WI38 (cell line): ENCODE measurements around the gene FCER1A.

ENCODE experiments used
- H3K4me3 ChIP-seq: 2 replicates; pipeline ENCODE4 v1.5.1; 2011; ENCODE audit warnings: low read depth, mild to moderate bottlenecking, control low read depth, low read length
- TF ChIP-seq, protein P1 (sequence below): IDR thresholded peaks from 2 replicates; pipeline ENCODE4 v1.5.1; 2012; ENCODE audit warnings: low read depth, mild to moderate bottlenecking, control low read depth, low read length

FCER1A gene

DNA sequence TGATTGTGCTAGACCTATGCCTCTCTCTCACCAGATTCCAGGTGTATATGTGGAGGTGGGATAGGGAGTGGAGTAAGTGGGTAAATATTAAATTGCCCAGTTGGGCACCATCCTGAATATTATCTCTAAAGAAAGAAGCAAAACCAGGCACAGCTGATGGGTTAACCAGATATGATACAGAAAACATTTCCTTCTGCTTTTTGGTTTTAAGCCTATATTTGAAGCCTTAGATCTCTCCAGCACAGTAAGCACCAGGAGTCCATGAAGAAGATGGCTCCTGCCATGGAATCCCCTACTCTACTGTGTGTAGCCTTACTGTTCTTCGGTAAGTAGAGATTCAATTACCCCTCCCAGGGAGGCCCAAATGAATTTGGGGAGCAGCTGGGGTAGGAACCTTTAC is at the start of gene FCER1A:
Gene FCER1A, plus strand, starts transcription at position 242 of the 400 bp plus-strand sequence. Its CDS starts 29 bp downstream, at position 271.
- no peak within 1 kb of the TSS for H3K4me3 ChIP-seq
- TF ChIP-seq, protein P1, sequence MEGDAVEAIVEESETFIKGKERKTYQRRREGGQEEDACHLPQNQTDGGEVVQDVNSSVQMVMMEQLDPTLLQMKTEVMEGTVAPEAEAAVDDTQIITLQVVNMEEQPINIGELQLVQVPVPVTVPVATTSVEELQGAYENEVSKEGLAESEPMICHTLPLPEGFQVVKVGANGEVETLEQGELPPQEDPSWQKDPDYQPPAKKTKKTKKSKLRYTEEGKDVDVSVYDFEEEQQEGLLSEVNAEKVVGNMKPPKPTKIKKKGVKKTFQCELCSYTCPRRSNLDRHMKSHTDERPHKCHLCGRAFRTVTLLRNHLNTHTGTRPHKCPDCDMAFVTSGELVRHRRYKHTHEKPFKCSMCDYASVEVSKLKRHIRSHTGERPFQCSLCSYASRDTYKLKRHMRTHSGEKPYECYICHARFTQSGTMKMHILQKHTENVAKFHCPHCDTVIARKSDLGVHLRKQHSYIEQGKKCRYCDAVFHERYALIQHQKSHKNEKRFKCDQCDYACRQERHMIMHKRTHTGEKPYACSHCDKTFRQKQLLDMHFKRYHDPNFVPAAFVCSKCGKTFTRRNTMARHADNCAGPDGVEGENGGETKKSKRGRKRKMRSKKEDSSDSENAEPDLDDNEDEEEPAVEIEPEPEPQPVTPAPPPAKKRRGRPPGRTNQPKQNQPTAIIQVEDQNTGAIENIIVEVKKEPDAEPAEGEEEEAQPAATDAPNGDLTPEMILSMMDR = no peak

DNA sequence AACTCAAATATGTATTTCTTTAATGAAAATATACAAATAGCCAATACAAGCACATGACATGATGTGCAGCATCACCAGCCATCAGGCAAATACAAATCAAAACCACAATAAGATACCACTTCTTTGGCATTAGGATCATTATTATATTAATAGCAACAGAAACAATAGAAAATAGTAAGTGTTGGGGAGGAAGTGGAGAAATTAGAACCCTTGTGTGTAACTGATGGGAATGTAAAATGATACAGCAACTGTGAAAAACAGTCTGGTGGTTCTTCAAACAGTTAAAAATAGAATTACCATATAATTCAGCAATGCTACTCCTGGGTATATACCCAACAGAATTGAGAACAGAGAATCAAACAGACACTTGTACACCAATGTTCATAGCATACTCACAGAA is 40.8 kb upstream of the FCER1A start:
- TF ChIP-seq, protein P1 = no peak
- no peak overlapping the region for H3K4me3 ChIP-seq

DNA sequence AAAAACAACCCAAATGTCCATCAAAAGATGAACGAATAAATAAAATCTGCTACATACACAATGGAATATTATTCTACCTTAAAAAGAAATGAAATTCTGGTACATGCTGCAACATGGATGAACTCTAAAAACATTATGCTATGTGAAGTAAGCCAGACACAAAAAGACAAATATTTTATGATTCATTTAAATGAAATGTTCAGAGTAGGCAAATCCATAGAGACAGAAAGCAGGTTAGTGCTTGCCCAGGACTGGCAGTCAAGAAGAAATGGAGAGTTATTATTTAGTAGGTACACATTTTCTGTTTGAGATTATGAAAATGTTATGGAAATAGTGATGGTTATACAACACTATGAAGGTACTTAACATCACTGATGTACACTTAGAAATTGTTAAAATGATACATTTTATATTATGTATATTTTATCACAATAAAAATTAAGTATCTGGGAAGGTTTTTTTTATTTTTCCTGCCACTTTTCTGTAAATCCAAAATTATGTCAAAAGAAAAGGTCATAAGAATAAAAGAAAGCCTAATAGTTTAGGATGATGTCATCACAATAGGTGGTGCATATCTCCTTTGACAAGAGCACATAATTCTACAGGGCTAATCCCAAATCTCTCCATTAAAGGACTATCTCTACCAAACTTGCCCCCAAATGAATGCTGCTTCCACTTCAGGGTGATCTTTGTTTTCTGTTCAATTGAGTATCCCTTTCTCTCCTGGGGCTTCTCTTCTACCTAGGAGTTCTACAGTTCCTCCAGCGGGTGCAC is 40.2 kb upstream of the FCER1A start:
- no peak overlapping the region for H3K4me3 ChIP-seq
- TF ChIP-seq, protein P1 = no peak

DNA sequence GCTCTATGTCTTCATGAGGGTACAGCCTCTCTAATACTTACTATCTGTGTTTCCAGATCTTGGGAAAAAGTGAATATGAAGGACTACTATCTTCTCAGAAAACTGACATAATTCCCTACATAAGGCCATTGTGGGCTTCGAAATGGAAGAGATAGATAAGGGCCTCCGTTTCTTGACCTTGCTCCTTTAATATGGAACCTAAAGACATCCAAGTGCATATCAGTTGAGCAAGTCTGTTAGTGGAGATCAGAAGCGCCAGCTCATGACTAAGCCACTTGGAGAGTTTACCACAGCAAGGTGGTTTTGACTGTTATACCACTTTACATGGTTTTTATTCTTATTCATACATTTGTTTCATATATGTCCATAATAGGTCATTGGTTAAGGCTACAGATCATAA is 35.3 kb upstream of the FCER1A start:
- H3K4me3 ChIP-seq = no peak overlapping the region
- TF ChIP-seq, protein P1 = no peak

DNA sequence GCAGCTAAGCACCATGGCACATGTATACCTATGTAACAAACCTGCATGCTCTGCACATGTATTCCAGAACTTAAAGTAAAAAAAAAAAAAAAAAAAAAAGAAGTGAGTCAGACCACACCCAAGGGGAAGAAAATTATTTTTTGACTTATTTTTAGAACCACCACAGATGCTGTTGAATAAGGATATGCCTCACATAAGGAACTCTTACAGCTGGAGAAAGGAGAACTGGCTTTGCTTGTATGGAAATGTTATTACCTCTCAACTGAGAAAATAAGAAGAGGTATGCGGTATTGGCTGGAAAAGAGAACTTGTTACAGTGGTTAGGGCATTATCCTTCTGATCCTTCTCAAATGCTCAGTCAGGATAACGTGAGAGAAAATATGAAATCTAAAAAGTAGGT is 27.5 kb upstream of the FCER1A start:
- TF ChIP-seq, protein P1 = no peak
- H3K4me3 ChIP-seq = no peak overlapping the region

DNA sequence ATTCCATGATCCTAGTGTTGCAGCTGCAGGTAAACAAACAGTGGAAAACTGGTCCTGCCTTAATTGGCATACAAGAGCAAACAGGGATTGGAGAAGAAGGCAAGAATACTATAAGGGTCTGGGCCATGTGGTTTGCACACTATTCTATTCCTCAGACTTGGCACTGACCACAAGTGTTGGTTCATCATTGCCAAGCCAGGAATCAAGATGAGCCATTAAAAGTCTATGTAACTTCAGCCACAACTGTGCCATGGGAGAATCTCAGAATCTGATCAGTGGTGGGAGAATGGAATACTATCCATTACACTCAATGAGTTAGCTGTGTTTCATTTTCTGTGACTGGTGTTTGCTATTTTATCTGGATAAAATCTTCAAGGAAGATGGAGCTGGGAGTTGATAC is 26.2 kb upstream of the FCER1A start:
- H3K4me3 ChIP-seq = no peak overlapping the region
- TF ChIP-seq, protein P1 = no peak

DNA sequence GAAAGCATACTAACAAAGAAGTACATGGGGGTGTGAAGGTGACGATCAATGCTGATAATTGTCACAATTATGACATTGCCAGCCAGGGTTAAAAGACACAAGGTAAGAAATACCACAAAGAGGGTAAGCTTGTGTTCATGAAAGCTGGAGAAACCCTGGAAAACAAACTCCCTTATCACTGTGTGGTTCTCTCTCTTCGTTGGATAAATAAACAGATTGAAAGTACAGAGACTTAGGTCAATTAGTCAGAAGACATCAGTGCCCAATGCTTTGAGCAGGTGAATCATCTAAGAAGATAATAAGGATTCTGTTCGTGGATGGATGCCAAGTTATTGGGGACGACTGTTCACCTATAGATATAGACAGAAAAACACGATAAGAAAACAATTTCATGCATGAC is 22.4 kb upstream of the FCER1A start:
- no peak overlapping the region for H3K4me3 ChIP-seq
- TF ChIP-seq, protein P1 = no peak
